ENCODE results near the gene IRAK2. TPM values are rescaled to one million over a fixed set of nuclear protein-coding genes. Genes with fewer than 3 reads are reported as not detected.
"Not testable (repeated sequence)": the region's sequence is repeated elsewhere in the genome, so short reads cannot be mapped to it uniquely, and the experiment has no call there.

IRAK2 gene
- total RNA-seq, 2 donors from 2014 or later = 1.0 to 2.6 TPM

DNA sequence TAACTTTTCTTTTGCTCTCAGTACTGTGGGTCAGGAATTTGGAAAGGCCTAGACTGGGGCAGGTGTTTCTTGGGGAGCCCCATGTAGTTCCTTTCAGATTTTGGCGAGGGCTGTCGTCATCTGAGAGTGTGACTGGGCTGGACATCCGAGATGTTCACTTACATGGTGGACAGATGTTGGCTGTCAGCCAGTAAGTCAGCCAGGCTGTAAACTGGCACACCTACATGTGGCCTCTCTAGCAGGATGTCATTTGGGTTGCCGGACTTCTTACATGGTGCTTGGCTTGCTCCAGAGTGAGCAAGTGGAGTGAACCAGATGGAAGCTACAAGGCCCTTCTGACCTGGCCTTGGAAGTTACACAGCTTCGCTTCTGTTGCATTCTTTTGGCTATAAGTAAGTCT, 104.2 kb downstream of the IRAK2 start:
- TF ChIP-seq CTCF (IDR thresholded peaks at IDR 0.05) = no peak
- Histone ChIP-seq H3K4me3 (no peak overlapping the region), H3K36me3 (peaks cover 20% of the 10 kb centered on the region), H3K4me1 (no peaks in the 10 kb centered on the region), H3K9me3 (no peaks in the 10 kb centered on the region), H3K27ac (no peak overlapping the region), H3K27me3 (no peaks in the 10 kb centered on the region), H3K9ac (ENCODE audit: low read depth in 2 of 2, low read length in 2 of 2) (no peak overlapping the region)
- no peak for DNase-seq
- intact Hi-C loops (cut with DNase I) = no loop called here

DNA sequence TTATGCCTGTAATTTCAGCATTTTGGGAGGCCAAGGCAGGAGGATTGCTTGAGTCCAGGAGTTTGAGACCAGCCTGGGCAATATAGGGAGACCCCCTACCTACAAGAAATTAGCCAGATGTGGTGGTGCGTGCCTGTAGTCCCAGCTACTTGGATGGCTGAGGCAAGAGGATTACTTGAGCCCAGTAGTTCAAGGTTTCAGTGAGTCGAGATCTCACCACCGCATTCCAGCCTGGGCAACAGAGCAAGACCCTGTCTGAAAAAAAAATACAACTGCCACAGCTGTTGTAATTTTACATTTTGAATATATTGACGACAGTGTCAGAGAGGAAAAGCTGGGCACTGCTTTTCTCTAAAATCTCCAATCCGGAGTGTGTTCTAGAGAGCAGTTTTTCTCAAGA, 104.7 kb downstream of the IRAK2 start:
- DNase-seq = no peak
- intact Hi-C loops (cut with DNase I) = no loop called here
- H3K4me1 ChIP-seq = no peaks in the 10 kb centered on the region
- no peaks in the 10 kb centered on the region for H3K9me3 ChIP-seq
- H3K9ac ChIP-seq (ENCODE audit: low read depth in 2 of 2, low read length in 2 of 2) = no peak overlapping the region
- H3K36me3 ChIP-seq = peaks cover 20% of the 10 kb centered on the region
- no peak overlapping the region for H3K4me3 ChIP-seq
- no peak overlapping the region for H3K27ac ChIP-seq
- no peak for TF ChIP-seq CTCF (IDR thresholded peaks at IDR 0.05)
- H3K27me3 ChIP-seq = no peaks in the 10 kb centered on the region

- H3K9me3 ChIP-seq; H3K27me3 ChIP-seq; H3K27ac ChIP-seq; intact Hi-C loops (cut with DNase I); H3K4me3 ChIP-seq; H3K4me1 ChIP-seq; DNase-seq; H3K9ac ChIP-seq (ENCODE audit: low read depth in 2 of 2, low read length in 2 of 2): not testable (repeated sequence)
- H3K36me3 ChIP-seq = peaks cover 20% of the 10 kb centered on the region
Observed at GRCh38 chr3:10272476-10272875, 107.8 kb downstream of the IRAK2 start.

DNA sequence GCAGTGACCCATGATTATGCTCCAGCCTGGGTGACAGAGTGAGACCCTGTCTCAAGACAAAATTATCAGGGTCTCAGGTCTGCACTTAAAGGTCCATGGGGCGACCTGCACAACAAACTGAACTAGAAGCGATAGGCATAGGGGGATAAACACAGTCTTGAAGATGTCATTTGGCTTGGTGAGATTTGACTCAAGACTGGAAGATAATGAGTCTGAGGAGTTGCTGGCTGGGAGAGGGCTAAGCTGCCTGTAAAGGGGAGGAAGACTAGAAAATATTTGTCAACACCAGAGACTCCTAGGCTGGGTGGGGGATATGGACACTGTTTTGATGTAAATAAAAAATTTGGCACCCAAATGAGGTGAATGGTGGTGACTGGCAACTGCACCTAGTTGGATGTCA, 108.3 kb downstream of the IRAK2 start:
- no peak overlapping the region for H3K9ac ChIP-seq (ENCODE audit: low read depth in 2 of 2, low read length in 2 of 2)

DNA sequence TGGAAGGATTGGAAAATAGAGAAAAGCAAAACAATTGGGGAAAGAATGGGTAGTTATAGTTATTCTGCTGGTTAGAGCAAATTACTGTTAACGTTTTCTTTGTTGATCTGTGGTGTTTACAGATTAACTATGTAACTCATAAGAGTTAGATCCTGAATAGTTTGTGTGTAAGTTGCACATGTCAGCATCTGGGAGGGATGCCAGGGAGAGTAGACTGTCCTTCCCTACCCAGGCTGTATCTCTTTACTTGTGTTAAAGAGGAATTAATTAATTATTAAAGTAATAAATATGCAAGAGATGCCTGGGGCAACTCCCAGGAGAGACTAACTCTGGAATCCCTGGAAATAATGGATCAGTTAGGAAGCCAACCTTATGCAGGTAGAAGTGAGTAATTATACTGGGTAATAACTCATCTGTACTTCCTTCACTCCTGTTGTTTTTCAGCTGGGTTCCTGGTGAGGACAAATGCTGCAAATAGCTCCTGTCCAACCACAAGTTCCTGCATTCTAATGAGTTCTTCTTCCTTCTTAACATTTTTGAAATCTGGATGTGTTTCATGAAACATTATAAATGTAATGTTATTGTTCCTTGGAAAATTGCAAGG, 109.1 kb downstream of the IRAK2 start:
- no peak for DNase-seq
- intact Hi-C loops (cut with DNase I) = no loop called here
- TF ChIP-seq CTCF (IDR thresholded peaks at IDR 0.05) = no peak

More for the DNA sequence above, 108.3 kb downstream of the IRAK2 start:
- no peaks in the 10 kb centered on the region for H3K27me3 ChIP-seq
- no peak overlapping the region for H3K4me3 ChIP-seq
- no peaks in the 10 kb centered on the region for H3K4me1 ChIP-seq
- H3K36me3 ChIP-seq = peaks cover 20% of the 10 kb centered on the region
- no peak overlapping the region for H3K27ac ChIP-seq
- intact Hi-C loops (cut with DNase I) = no loop called here
- no peaks in the 10 kb centered on the region for H3K9me3 ChIP-seq
- no peak for TF ChIP-seq CTCF (IDR thresholded peaks at IDR 0.05)
- no peak for DNase-seq

DNA sequence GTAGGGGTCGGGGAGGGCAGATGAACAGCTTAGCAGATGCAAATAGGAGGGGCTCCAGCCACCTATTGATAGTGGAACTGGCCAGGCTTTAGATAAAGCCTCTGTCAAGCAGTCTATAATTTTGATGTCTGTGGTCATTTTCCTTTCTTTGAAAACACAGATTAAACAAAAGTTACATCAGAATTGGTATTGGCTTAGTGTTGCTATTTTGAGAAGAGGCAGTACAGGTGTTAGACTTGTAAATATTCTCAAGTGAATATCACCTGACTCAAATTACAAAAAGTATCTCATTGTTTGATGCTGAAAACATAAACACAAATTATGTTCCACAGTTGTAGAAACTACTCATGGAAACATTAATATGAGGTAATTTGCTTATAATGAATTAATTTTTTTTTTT, 109.9 kb downstream of the IRAK2 start:
- Histone ChIP-seq H3K27ac (no peak overlapping the region), H3K27me3 (no peaks in the 10 kb centered on the region), H3K4me1 (no peaks in the 10 kb centered on the region), H3K9ac (ENCODE audit: low read depth in 2 of 2, low read length in 2 of 2) (no peak overlapping the region), H3K4me3 (no peak overlapping the region), H3K36me3 (peaks cover 14% of the 10 kb centered on the region), H3K9me3 (no peaks in the 10 kb centered on the region)
- no peak for DNase-seq
- intact Hi-C loops (cut with DNase I) = no loop called here
- TF ChIP-seq CTCF (IDR thresholded peaks at IDR 0.05) = no peak

More for the DNA sequence above, 109.1 kb downstream of the IRAK2 start:
- H3K9ac ChIP-seq (ENCODE audit: low read depth in 2 of 2, low read length in 2 of 2) = no peak overlapping the region
- peaks cover 18% of the 10 kb centered on the region for H3K36me3 ChIP-seq
- no peak overlapping the region for H3K27ac ChIP-seq
- no peaks in the 10 kb centered on the region for H3K27me3 ChIP-seq
- no peak overlapping the region for H3K4me3 ChIP-seq
- no peaks in the 10 kb centered on the region for H3K4me1 ChIP-seq
- no peaks in the 10 kb centered on the region for H3K9me3 ChIP-seq
